Progenitor cell of endocrine pancreas (in vitro differentiated cells): ENCODE results near the gene KRT1. TPM values are rescaled to one million over a fixed set of nuclear protein-coding genes. Genes with fewer than 3 reads are reported as not detected.

Experiments
- DNase-seq: peaks from one replicate; pipeline ENCODE4 v3.0.0; 2021; ENCODE audit warnings: low spot score; ENCODE audit not compliant: unreplicated experiment
- H3K27ac Mint-ChIP-seq: 2 replicates; pipeline ENCODE4 v1.8.0; 2021; ENCODE audit warnings: mild to moderate bottlenecking, moderate library complexity, mixed read lengths
- H3K27me3 Mint-ChIP-seq: 2 replicates; pipeline ENCODE4 v1.8.0; 2021; ENCODE audit warnings: mixed read lengths
- H3K36me3 Mint-ChIP-seq: 2 replicates; pipeline ENCODE4 v1.8.0; 2022; ENCODE audit warnings: mixed read lengths; ENCODE audit not compliant: insufficient read depth
- H3K4me1 Mint-ChIP-seq: 2 replicates; pipeline ENCODE4 v1.8.0; 2021; ENCODE audit warnings: low read depth, mixed read lengths
- H3K4me3 Mint-ChIP-seq: 2 replicates; pipeline ENCODE4 v1.8.0; 2021; ENCODE audit warnings: low read depth, mild to moderate bottlenecking, moderate library complexity, mixed read lengths
- H3K9me3 Mint-ChIP-seq: 2 replicates; pipeline ENCODE4 v1.8.0; 2021; ENCODE audit warnings: low read depth, mixed read lengths
- total RNA-seq: library from RNA; stranded (reverse); gene quantifications from 2 replicates; pipeline ENCODE4 v1.2.1, GENCODE V29; 2021
- TF ChIP-seq, protein P1 (sequence below): fragments of 200-600 bp; sonication (generic); IDR thresholded peaks from one replicate; pipeline ENCODE4 v1.5.0; 2021; ENCODE audit warnings: antibody characterized with exemption, mild to moderate bottlenecking; ENCODE audit not compliant: unreplicated experiment

KRT1 gene
- total RNA-seq, 1 donor from 2014 or later, result not detected

GRCh38 chr12:52704464-52704863 lies 24.3 kb upstream of the KRT1 start:
- TF ChIP-seq, protein P1, sequence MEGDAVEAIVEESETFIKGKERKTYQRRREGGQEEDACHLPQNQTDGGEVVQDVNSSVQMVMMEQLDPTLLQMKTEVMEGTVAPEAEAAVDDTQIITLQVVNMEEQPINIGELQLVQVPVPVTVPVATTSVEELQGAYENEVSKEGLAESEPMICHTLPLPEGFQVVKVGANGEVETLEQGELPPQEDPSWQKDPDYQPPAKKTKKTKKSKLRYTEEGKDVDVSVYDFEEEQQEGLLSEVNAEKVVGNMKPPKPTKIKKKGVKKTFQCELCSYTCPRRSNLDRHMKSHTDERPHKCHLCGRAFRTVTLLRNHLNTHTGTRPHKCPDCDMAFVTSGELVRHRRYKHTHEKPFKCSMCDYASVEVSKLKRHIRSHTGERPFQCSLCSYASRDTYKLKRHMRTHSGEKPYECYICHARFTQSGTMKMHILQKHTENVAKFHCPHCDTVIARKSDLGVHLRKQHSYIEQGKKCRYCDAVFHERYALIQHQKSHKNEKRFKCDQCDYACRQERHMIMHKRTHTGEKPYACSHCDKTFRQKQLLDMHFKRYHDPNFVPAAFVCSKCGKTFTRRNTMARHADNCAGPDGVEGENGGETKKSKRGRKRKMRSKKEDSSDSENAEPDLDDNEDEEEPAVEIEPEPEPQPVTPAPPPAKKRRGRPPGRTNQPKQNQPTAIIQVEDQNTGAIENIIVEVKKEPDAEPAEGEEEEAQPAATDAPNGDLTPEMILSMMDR, result no peak
- Mint-ChIP-seq H3K27ac (no peak overlapping the region), H3K27me3 (peaks cover 42% of the 10 kb centered on the region), H3K4me1 (peaks cover 2% of the 10 kb centered on the region), H3K4me3 (no peak overlapping the region), H3K36me3 (no peaks in the 10 kb centered on the region), H3K9me3 (no peaks in the 10 kb centered on the region)
- no peak for DNase-seq

DNA sequence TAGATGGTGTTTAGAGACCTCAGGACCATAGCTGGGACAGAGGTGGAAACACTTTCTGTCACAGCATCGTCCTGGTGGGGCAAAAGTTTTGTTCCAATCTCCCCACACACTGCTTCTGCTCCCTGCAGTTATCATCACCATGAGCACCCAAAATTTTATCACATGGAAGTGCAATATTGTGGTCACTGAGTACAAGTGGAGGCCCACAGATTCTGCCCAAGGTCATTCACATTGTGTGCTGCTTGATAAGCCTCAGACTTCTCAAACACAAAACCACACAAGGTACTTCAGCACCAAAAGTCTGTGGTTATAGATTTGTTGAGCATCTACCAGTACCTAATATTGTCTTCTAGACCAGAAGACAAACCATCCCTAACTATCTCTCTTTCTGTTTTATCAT lies 23.7 kb upstream of the KRT1 start:
- Mint-ChIP-seq H3K9me3 (no peaks in the 10 kb centered on the region), H3K4me3 (no peak overlapping the region), H3K4me1 (peaks cover 4% of the 10 kb centered on the region), H3K27ac (no peak overlapping the region), H3K36me3 (no peaks in the 10 kb centered on the region), H3K27me3 (peaks cover 39% of the 10 kb centered on the region)
- TF ChIP-seq, protein P1, result no peak
- DNase-seq, result no peak

DNA sequence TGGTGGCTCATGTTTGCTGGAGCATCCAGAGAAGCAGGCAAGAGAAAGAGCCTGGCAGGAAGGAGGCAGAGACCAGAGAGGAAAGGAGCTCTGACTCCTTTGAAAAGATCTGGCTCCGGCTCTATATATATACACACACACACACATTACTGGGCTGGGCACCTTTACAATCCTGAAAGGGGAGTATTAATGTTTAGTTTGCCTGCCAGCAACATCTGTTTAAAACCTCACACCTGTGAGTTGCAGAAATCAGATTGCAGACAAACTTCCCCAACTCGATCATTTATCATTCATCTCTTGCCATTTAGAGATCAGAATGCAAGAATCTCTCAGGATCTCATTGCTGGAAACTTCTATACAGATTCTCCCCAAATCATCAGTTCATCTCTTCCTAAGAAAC lies 23.2 kb upstream of the KRT1 start, which contains the start of gene KRT77:
TSS of gene KRT77 (minus strand) at position 101 of the 400 bp plus-strand sequence. CDS start at position 11, 90 bp downstream.
- H3K4me1 Mint-ChIP-seq, result peaks cover 8% of the 10 kb centered on the region
- no peak within 1 kb of the TSS for H3K4me3 Mint-ChIP-seq
- no peaks in the 10 kb centered on the region for H3K36me3 Mint-ChIP-seq
- H3K27ac Mint-ChIP-seq, result no peak within 1 kb of the TSS
- peaks cover 35% of the 10 kb centered on the region for H3K27me3 Mint-ChIP-seq
- no peak for DNase-seq
- TF ChIP-seq, protein P1, result no peak
- no peaks in the 10 kb centered on the region for H3K9me3 Mint-ChIP-seq

DNA sequence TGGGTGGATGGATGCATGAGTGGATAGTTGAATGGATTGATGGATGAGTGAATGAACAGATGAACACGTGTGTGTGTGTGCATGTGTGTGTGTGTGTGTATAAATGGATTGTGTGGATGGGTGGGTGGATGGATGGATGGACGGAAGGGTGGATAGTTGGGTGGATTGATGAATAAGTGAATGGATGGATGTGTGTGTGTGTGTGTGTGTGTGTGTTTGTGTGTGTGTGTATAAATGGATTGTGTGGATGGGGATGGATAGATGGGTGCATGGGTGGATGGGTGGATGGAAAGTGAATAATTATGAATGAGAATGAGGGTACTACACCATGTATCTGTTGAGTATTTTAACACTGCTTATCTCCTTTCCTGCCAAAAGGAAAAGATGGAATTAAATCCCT lies 22.1 kb upstream of the KRT1 start:
- Mint-ChIP-seq H3K4me3 (no peak overlapping the region), H3K36me3 (no peaks in the 10 kb centered on the region), H3K27me3 (peaks cover 40% of the 10 kb centered on the region), H3K4me1 (peaks cover 10% of the 10 kb centered on the region), H3K9me3 (no peaks in the 10 kb centered on the region), H3K27ac (no peak overlapping the region)
- TF ChIP-seq, protein P1, result no peak
- no peak for DNase-seq

- no peak for DNase-seq
- TF ChIP-seq, protein P1, result no peak
- no peak overlapping the region for H3K4me3 Mint-ChIP-seq
- no peaks in the 10 kb centered on the region for H3K36me3 Mint-ChIP-seq
- no peaks in the 10 kb centered on the region for H3K9me3 Mint-ChIP-seq
- peaks cover 46% of the 10 kb centered on the region for H3K27me3 Mint-ChIP-seq
- H3K4me1 Mint-ChIP-seq, result peaks cover 10% of the 10 kb centered on the region
- no peak overlapping the region for H3K27ac Mint-ChIP-seq
Measured at GRCh38 chr12:52701281-52701680, 21.1 kb upstream of the KRT1 start.
